ENCODE data around the gene CD40LG. TPM values are rescaled to one million over a fixed set of nuclear protein-coding genes. Genes with fewer than 3 reads are reported as not detected.

Gene CD40LG
- total and polyA plus RNA-seq, 7 donors, result 0.27 to 2.6 (median 0.34) TPM; not detected in 3

GRCh38 chrX:136629084-136629750 is 18.7 kb upstream of the CD40LG start:
- no peak for TF ChIP-seq POLR2A (IDR thresholded peaks at IDR 0.05)
- no peak for TF ChIP-seq POLR2AphosphoS5 (IDR thresholded peaks at IDR 0.05)
- TF ChIP-seq EP300 (IDR thresholded peaks at IDR 0.05), result no peak
- TF ChIP-seq CTCF (IDR thresholded peaks at IDR 0.05), result no peak
- Histone ChIP-seq H3K4me1 (no peaks in the 10 kb centered on the region), H3K4me3 (no peak overlapping the region), H3K27ac (no peak overlapping the region), H3K9me3 (no peaks in the 10 kb centered on the region), H3K27me3 (no peaks in the 10 kb centered on the region), H3K36me3 (no peaks in the 10 kb centered on the region)
- intact Hi-C loops (cut with DNase I), result no loop called here
- 43 to 72% methylated on average over 6 of the region's 6 CpGs for WGBS, 2 donors
- no peak for DNase-seq

GRCh38 chrX:136630881-136631280 is 17.1 kb upstream of the CD40LG start:
- 42 to 56% methylated on average over 1 of the region's 1 CpG for WGBS, 2 donors
- TF ChIP-seq EP300 (IDR thresholded peaks at IDR 0.05) (no peak), POLR2A (IDR thresholded peaks at IDR 0.05) (no peak), CTCF (IDR thresholded peaks at IDR 0.05) (no peak)

GRCh38 chrX:136635235-136635634 is 12.7 kb upstream of the CD40LG start:
- H3K36me3 ChIP-seq, result no peaks in the 10 kb centered on the region
- no peaks in the 10 kb centered on the region for H3K9me3 ChIP-seq
- H3K4me1 ChIP-seq, result no peaks in the 10 kb centered on the region
- TF ChIP-seq POLR2AphosphoS5 (IDR thresholded peaks at IDR 0.05), result no peak
- no peak for TF ChIP-seq CTCF (IDR thresholded peaks at IDR 0.05)
- TF ChIP-seq EP300 (IDR thresholded peaks at IDR 0.05), result no peak
- no peak for DNase-seq
- intact Hi-C loops (cut with DNase I), result no loop called here
- no peak overlapping the region for H3K4me3 ChIP-seq
- WGBS, 2 donors, result 49 to 82% methylated on average over 6 of the region's 6 CpGs
- H3K27ac ChIP-seq, result no peak overlapping the region
- H3K27me3 ChIP-seq, result no peaks in the 10 kb centered on the region

More at GRCh38 chrX:136630881-136631280, 17.1 kb upstream of the CD40LG start:
- H3K4me3 ChIP-seq, result no peak overlapping the region
- H3K9me3 ChIP-seq, result no peaks in the 10 kb centered on the region
- DNase-seq, result no peak
- H3K36me3 ChIP-seq, result no peaks in the 10 kb centered on the region
- intact Hi-C loops (cut with DNase I), result no loop called here
- H3K27ac ChIP-seq, result no peak overlapping the region
- no peaks in the 10 kb centered on the region for H3K27me3 ChIP-seq
- H3K4me1 ChIP-seq, result no peaks in the 10 kb centered on the region

- Histone ChIP-seq H3K4me1 (no peaks in the 10 kb centered on the region), H3K36me3 (no peaks in the 10 kb centered on the region), H3K27me3 (no peaks in the 10 kb centered on the region), H3K4me3 (no peak overlapping the region), H3K27ac (no peak overlapping the region), H3K9me3 (no peaks in the 10 kb centered on the region)
- WGBS, 2 donors, result 24 to 52% methylated on average over 3 of the region's 3 CpGs
- TF ChIP-seq EP300 (IDR thresholded peaks at IDR 0.05) (no peak), POLR2AphosphoS5 (IDR thresholded peaks at IDR 0.05) (no peak), POLR2A (IDR thresholded peaks at IDR 0.05) (no peak), CTCF (IDR thresholded peaks at IDR 0.05) (no peak)
- intact Hi-C loops (cut with DNase I), result no loop called here
- DNase-seq, result no peak
These were observed 11.8 kb upstream of the CD40LG start for GRCh38 chrX:136636121-136636520.

Measured in sigmoid colon (tissue), 7 donors.